ENCODE measurements around the gene DTX4.

GRCh38 chr11:59200423-59200746, 28.5 kb downstream of the DTX4 start:
- TF ChIP-seq GATA2 (CRISPR knock-in tag; IDR thresholded peaks at IDR 0.05), result no peak
- no peak for TF ChIP-seq MAX (IDR thresholded peaks at IDR 0.05; ENCODE audit: low read depth)
- no peak for TF ChIP-seq CTCF (IDR thresholded peaks at IDR 0.05)
- no peak for TF ChIP-seq FOSL2 (IDR thresholded peaks at IDR 0.05; ENCODE audit: borderline replicate concordance, low read depth)
- TF ChIP-seq EP300 (IDR thresholded peaks at IDR 0.05; ENCODE audit: borderline replicate concordance in 1 of 2, low read depth in 1 of 2, low read length in 1 of 2), result no peak
- no peak for TF ChIP-seq RXRA (IDR thresholded peaks at IDR 0.05; ENCODE audit: borderline replicate concordance, low read depth)
- no peak for TF ChIP-seq ELF1 (IDR thresholded peaks at IDR 0.05)
- TF ChIP-seq YY1 (IDR thresholded peaks at IDR 0.05; ENCODE audit: low read depth), result no peak
- no peak for TF ChIP-seq POLR2AphosphoS5 (IDR thresholded peaks at IDR 0.05; ENCODE audit: low read depth, low read length)
- TF ChIP-seq SIN3A (IDR thresholded peaks at IDR 0.05; ENCODE audit: borderline replicate concordance, low read depth, low read length), result no peak
